Neuronal stem cell (in vitro differentiated cells): Measurements from ENCODE around the gene LRRC26. TPM values are rescaled to one million over a fixed set of nuclear protein-coding genes. Genes with fewer than 3 reads are reported as not detected.
"Not testable (repeated sequence)": the region's sequence is repeated elsewhere in the genome, so short reads cannot be mapped to it uniquely, and the experiment has no call there.

Experiments
- DNase-seq: peaks from one replicate; pipeline ENCODE4 v3.0.0-alpha.2; 2013; ENCODE audit warnings: low spot score
- H2AFZ ChIP-seq: one replicate; pipeline ENCODE4 v1.6.1; 2013; ENCODE audit warnings: mild to moderate bottlenecking, low read length, inconsistent platforms
- H2AK5ac ChIP-seq: 2 replicates; pipeline ENCODE4 v1.6.1; 2013; ENCODE audit warnings: low read depth, mild to moderate bottlenecking, inconsistent platforms, low read length, moderate library complexity, mixed read lengths
- H2BK120ac ChIP-seq: 2 replicates; pipeline ENCODE4 v1.6.1; 2013; ENCODE audit warnings: low read depth, mild to moderate bottlenecking, inconsistent platforms, low read length, moderate library complexity, mixed read lengths
- H2BK12ac ChIP-seq: one replicate; pipeline ENCODE4 v1.6.1; 2013; ENCODE audit warnings: low read length, inconsistent platforms
- H2BK15ac ChIP-seq: 2 replicates; pipeline ENCODE4 v1.6.1; 2013; ENCODE audit warnings: mild to moderate bottlenecking, low read length, inconsistent platforms, mixed read lengths
- H2BK5ac ChIP-seq: one replicate; pipeline ENCODE4 v1.6.1; 2013; ENCODE audit warnings: inconsistent platforms, mild to moderate bottlenecking, low read length, moderate library complexity
- H3K14ac ChIP-seq: one replicate; pipeline ENCODE4 v1.6.1; 2013; ENCODE audit warnings: low read length, inconsistent platforms
- H3K18ac ChIP-seq: 2 replicates; pipeline ENCODE4 v1.6.1; 2013; ENCODE audit warnings: low read length, inconsistent platforms
- H3K23ac ChIP-seq: 2 replicates; pipeline ENCODE4 v1.6.1; 2013; ENCODE audit warnings: low read depth, mild to moderate bottlenecking, mixed read lengths, low read length, inconsistent platforms; ENCODE audit not compliant: poor library complexity
- H3K27ac ChIP-seq: replicated peaks from 3 replicates; pipeline ENCODE4 v1.5.1; 2013; ENCODE audit warnings: low read length, inconsistent platforms
- H3K27me3 ChIP-seq, 3 experiments: 2 replicates each; pipeline ENCODE4 v1.6.1; 2013; ENCODE audit warnings: low read length in 3 of 3, mild to moderate bottlenecking in 2 of 3, inconsistent platforms in 1 of 3, low read depth in 1 of 3, mixed read lengths in 1 of 3, moderate library complexity in 1 of 3; ENCODE audit not compliant: control insufficient read depth in 3 of 3, insufficient read depth in 3 of 3
- H3K36me3 ChIP-seq, 2 donors: replicated peaks in 1 of 2; 2 replicates each; pipeline ENCODE4 v1.6.1; 2013; ENCODE audit warnings: low read length in 2 of 2; ENCODE audit not compliant: control insufficient read depth in 2 of 2, insufficient read depth in 2 of 2
- H3K4ac ChIP-seq: 2 replicates; pipeline ENCODE4 v1.6.1; 2013; ENCODE audit warnings: inconsistent platforms, mild to moderate bottlenecking, low read length, moderate library complexity
- H3K4me1 ChIP-seq, 2 donors: 1 replicate in 1 of 2; 2 replicates in 1 of 2; pipeline ENCODE4 v1.6.1; 2013; ENCODE audit warnings: low read length in 2 of 2, low read depth in 1 of 2; ENCODE audit not compliant: control insufficient read depth in 2 of 2, insufficient read depth in 1 of 2
- H3K4me2 ChIP-seq: one replicate; pipeline ENCODE4 v1.6.1; 2013; ENCODE audit warnings: mild to moderate bottlenecking, low read length, inconsistent platforms; ENCODE audit not compliant: insufficient read depth, poor library complexity, severe bottlenecking
- H3K4me3 ChIP-seq, 2 donors: 2 replicates each; pipeline ENCODE4 v1.5.1; 2013; ENCODE audit warnings: low read length in 2 of 2, mild to moderate bottlenecking in 2 of 2, inconsistent platforms in 1 of 2, moderate library complexity in 1 of 2
- H3K79me1 ChIP-seq: one replicate; pipeline ENCODE4 v1.6.1; 2013; ENCODE audit warnings: low read depth, mild to moderate bottlenecking, inconsistent platforms, low read length, moderate library complexity
- H3K9ac ChIP-seq: one replicate; pipeline ENCODE4 v1.6.1; 2013; ENCODE audit warnings: mild to moderate bottlenecking, low read depth, low read length, inconsistent platforms; ENCODE audit not compliant: poor library complexity
- H3K9me3 ChIP-seq, 2 donors: replicated peaks in 1 of 2; 2 replicates each; pipeline versions ENCODE3 to v1.6.1; 2013; ENCODE audit warnings: low read length in 2 of 2, mild to moderate bottlenecking in 2 of 2, inconsistent platforms in 1 of 2, low read depth in 1 of 2, mixed read lengths in 1 of 2, moderate library complexity in 1 of 2; ENCODE audit not compliant: control insufficient read depth in 2 of 2, insufficient read depth in 1 of 2
- H4K8ac ChIP-seq: one replicate; pipeline ENCODE4 v1.6.1; 2013; ENCODE audit warnings: low read depth, mild to moderate bottlenecking, inconsistent platforms, low read length, moderate library complexity
- H4K91ac ChIP-seq: one replicate; pipeline ENCODE4 v1.6.1; 2013; ENCODE audit warnings: low read length, low read depth, mild to moderate bottlenecking, inconsistent platforms; ENCODE audit not compliant: poor library complexity
- WGBS, 2 donors: extraction: QIAGEN DNeasy Blood & Tissue Kit; methylation state at CpG; one replicate each; pipeline ENCODE4 v1.1.7; 2013; ENCODE audit warnings: missing lambda C conversion rate in 2 of 2, mixed read lengths in 1 of 2; ENCODE audit not compliant: insufficient read length in 2 of 2, insufficient replicate concordance in 1 of 2; ENCODE audit errors: extremely low coverage in 2 of 2; 5-methylcytosine and 5-hydroxymethylcytosine counted together
- small RNA-seq: library from polyadenylated mRNA; stranded (forward); fragments of <200 nt; extraction: miRNeasy Mini kit (QIAGEN cat#:217004); gene quantifications from one replicate; pipeline ENCODE3, GENCODE V24; 2013; ENCODE audit not compliant: insufficient read depth

The LRRC26 gene

GRCh38 chr9:137122796-137123467, 46.9 kb downstream of the LRRC26 start:
- not testable (repeated sequence) for H3K4me1 ChIP-seq, H3K4me2 ChIP-seq, H3K14ac ChIP-seq, DNase-seq, H3K79me1 ChIP-seq, H3K4ac ChIP-seq, H3K9me3 ChIP-seq, H2AK5ac ChIP-seq, H3K4me3 ChIP-seq, H3K18ac ChIP-seq, H4K91ac ChIP-seq, H3K27ac ChIP-seq, H3K27me3 ChIP-seq, H2AFZ ChIP-seq, H3K9ac ChIP-seq, H2BK12ac ChIP-seq, H2BK120ac ChIP-seq, H4K8ac ChIP-seq, H3K36me3 ChIP-seq, H3K23ac ChIP-seq, H2BK15ac ChIP-seq, H2BK5ac ChIP-seq
- WGBS, 2 donors, result no CpG with 5 or more reads among the region's 16 CpGs

- not testable (repeated sequence) for H3K9me3 ChIP-seq, H2BK120ac ChIP-seq, DNase-seq, H2AK5ac ChIP-seq, H2BK5ac ChIP-seq, H3K18ac ChIP-seq, H3K9ac ChIP-seq, H3K79me1 ChIP-seq, H3K4me3 ChIP-seq, H2AFZ ChIP-seq, H3K27ac ChIP-seq, H3K4me1 ChIP-seq, H2BK12ac ChIP-seq, H4K91ac ChIP-seq, H3K4ac ChIP-seq, H2BK15ac ChIP-seq, H3K14ac ChIP-seq, H3K36me3 ChIP-seq, H4K8ac ChIP-seq, H3K27me3 ChIP-seq, H3K4me2 ChIP-seq, H3K23ac ChIP-seq
- no CpG with 5 or more reads among the region's 25 CpGs for WGBS, 2 donors
Measured at GRCh38 chr9:137121927-137122795, 47.7 kb downstream of the LRRC26 start.

Small RNA genes within 50 kb of the gene (small RNA-seq; reads per million reads assigned to genes)
- not detected for gene MIR3621
